Erythroblast (primary cell): ENCODE measurements around the gene PSPN.

Experiments
- GATA1 ChIP-seq: IDR thresholded peaks from 2 replicates; pipeline ENCODE4 v1.6.1; 2011; ENCODE audit warnings: low read depth, mild to moderate bottlenecking, control low read depth, low read length, moderate library complexity
- POLR2A ChIP-seq: IDR thresholded peaks from 2 replicates; pipeline ENCODE4 v1.6.1; 2011; ENCODE audit warnings: mild to moderate bottlenecking, low read length

- no peak for TF ChIP-seq POLR2A
- TF ChIP-seq GATA1 = no peak
Observed at GRCh38 chr19:6350688-6351087, 25.0 kb downstream of the PSPN start.
